Panc1 (cell line): ENCODE measurements around the gene ARFGAP2. TPM values are rescaled to one million over a fixed set of nuclear protein-coding genes. Genes with fewer than 3 reads are reported as not detected.

Experiments
- ATAC-seq: fragments of 200-7000 bp; cut with Tn5 transposase; 2 replicates; pipeline ENCODE4 v1.9.1; 2020; ENCODE audit warnings: mild to moderate bottlenecking, moderate library complexity
- BruUV-seq: library from RNA; stranded (reverse); fragments of 400-500 nt; replicated peaks from 2 replicates; lab custom pipeline; 2021; lab: Mats Ljungman, UMichigan
- CTCF ChIA-PET: fragments of 300-600 bp; sonication (Branson Sonifier 250); formaldehyde crosslinking; loops from one replicate; lab custom pipeline; 2022; ENCODE audit warnings: antibody characterized with exemption; lab: Charles Lee
- POLR2A ChIA-PET: fragments of 300-600 bp; sonication (Branson Sonifier 250); formaldehyde crosslinking; loops from one replicate; lab custom pipeline; 2022; ENCODE audit warnings: antibody characterized with exemption; lab: Charles Lee
- DNase-seq: peaks from one replicate; pipeline ENCODE4 v3.0.0-alpha.2; 2010; ENCODE audit warnings: low read depth, low spot score
- H3K27ac ChIP-seq: 2 replicates; pipeline ENCODE4 v1.5.1; 2011; ENCODE audit warnings: mild to moderate bottlenecking, low read length, inconsistent platforms
- H3K27me3 ChIP-seq: fragments of 200-500 bp; sonication (Bioruptor generic); 2 replicates; pipeline ENCODE4 v1.6.0; 2014; ENCODE audit warnings: low read length, inconsistent platforms; ENCODE audit not compliant: control insufficient read depth, insufficient read depth
- H3K36me3 ChIP-seq: fragments of 200-500 bp; sonication (Bioruptor generic); 2 replicates; pipeline ENCODE4 v1.5.1; 2014; ENCODE audit warnings: inconsistent platforms, mild to moderate bottlenecking, low read length, moderate library complexity; ENCODE audit not compliant: control insufficient read depth, insufficient read depth
- H3K4me1 ChIP-seq: 2 replicates; pipeline ENCODE4 v1.5.1; 2011; ENCODE audit warnings: inconsistent platforms, mild to moderate bottlenecking, low read length, moderate library complexity; ENCODE audit not compliant: control insufficient read depth, insufficient read depth
- H3K4me3 ChIP-seq, 2 experiments: 2 replicates each; pipeline ENCODE4 v1.5.1; 2011 to 2012; ENCODE audit warnings: low read depth in 2 of 2, low read length in 2 of 2, mild to moderate bottlenecking in 2 of 2, inconsistent platforms in 1 of 2, moderate library complexity in 1 of 2
- H3K9me3 ChIP-seq: fragments of 200-500 bp; sonication (Bioruptor generic); 2 replicates; pipeline ENCODE4 v1.5.1; 2014; ENCODE audit warnings: low read depth, mild to moderate bottlenecking, inconsistent platforms, low read length, moderate library complexity; ENCODE audit not compliant: control insufficient read depth, insufficient read depth
- POLR2AphosphoS5 ChIP-seq: IDR thresholded peaks from 2 replicates; pipeline ENCODE4 v1.6.1; 2012; ENCODE audit warnings: mild to moderate bottlenecking, low read depth, low read length, moderate library complexity
- SIN3A ChIP-seq: IDR thresholded peaks from 2 replicates; pipeline ENCODE4 v1.6.1; 2012; ENCODE audit warnings: low read depth, mild to moderate bottlenecking, low read length, moderate library complexity, borderline replicate concordance; ENCODE audit not compliant: insufficient read depth
- TCF7L2 ChIP-seq: IDR thresholded peaks from 2 replicates; pipeline ENCODE4 v1.6.1; 2011; ENCODE audit warnings: mild to moderate bottlenecking, low read depth, low read length, inconsistent platforms
- in situ Hi-C: cut with HindIII; loops from 2 replicates; pipeline ENCODE4 v1.10.0; 2016; ENCODE audit warnings: low sequenced_read_pairs, low pct_unique_long_range_greater_than_20kb
- intact Hi-C: fragments of 100-400 bp; cut with micrococcal nuclease; formaldehyde crosslinking; loops from one replicate; pipeline ENCODE4 v1.10.0; 2022; ENCODE audit not compliant: unreplicated experiment
- total RNA-seq: library from RNA; stranded (reverse); gene quantifications from one replicate; pipeline ENCODE4 v1.2.1, GENCODE V29; 2021; ENCODE audit not compliant: unreplicated experiment
- TF ChIP-seq, protein P1 (sequence below): fragments of 450-650 bp; IDR thresholded peaks from 2 replicates; pipeline ENCODE4 v1.5.1; 2017; ENCODE audit warnings: mild to moderate bottlenecking
- TF ChIP-seq, protein P2 (sequence below), 2 experiments: IDR thresholded peaks; 2 replicates each; pipeline ENCODE4 v1.6.1; 2011 to 2012; ENCODE audit warnings: low read depth in 2 of 2, control low read depth in 1 of 2, low read length in 1 of 2, mild to moderate bottlenecking in 1 of 2, moderate library complexity in 1 of 2; ENCODE audit not compliant: insufficient read depth in 1 of 2

Gene ARFGAP2
- total RNA-seq, 1 experiment from 2014 or later = 61.4 TPM

GRCh38 chr11:47178737-47179654, 2.3 kb upstream of the ARFGAP2 start:
- DNase-seq (no peak), ATAC-seq (no peak)
- ChIA-PET CTCF (interaction anchor here (0.5 to 1.6 kb wide), 7 partner anchors 14 to 260 kb away, joined by 3 to 6 read pairs (median 5); partner anchors contain the start of gene DDB2), POLR2A (interaction anchor here (0.5 to 0.8 kb wide), 4 partner anchors 13 to 65 kb away, joined by 3 to 14 read pairs (median 8); partner anchors contain the start of gene DDB2)
- no peak for TF ChIP-seq SIN3A
- no peak for TF ChIP-seq POLR2AphosphoS5
- no peak for TF ChIP-seq TCF7L2
- TF ChIP-seq, protein P1, sequence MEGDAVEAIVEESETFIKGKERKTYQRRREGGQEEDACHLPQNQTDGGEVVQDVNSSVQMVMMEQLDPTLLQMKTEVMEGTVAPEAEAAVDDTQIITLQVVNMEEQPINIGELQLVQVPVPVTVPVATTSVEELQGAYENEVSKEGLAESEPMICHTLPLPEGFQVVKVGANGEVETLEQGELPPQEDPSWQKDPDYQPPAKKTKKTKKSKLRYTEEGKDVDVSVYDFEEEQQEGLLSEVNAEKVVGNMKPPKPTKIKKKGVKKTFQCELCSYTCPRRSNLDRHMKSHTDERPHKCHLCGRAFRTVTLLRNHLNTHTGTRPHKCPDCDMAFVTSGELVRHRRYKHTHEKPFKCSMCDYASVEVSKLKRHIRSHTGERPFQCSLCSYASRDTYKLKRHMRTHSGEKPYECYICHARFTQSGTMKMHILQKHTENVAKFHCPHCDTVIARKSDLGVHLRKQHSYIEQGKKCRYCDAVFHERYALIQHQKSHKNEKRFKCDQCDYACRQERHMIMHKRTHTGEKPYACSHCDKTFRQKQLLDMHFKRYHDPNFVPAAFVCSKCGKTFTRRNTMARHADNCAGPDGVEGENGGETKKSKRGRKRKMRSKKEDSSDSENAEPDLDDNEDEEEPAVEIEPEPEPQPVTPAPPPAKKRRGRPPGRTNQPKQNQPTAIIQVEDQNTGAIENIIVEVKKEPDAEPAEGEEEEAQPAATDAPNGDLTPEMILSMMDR = no peak
- TF ChIP-seq, protein P2, sequence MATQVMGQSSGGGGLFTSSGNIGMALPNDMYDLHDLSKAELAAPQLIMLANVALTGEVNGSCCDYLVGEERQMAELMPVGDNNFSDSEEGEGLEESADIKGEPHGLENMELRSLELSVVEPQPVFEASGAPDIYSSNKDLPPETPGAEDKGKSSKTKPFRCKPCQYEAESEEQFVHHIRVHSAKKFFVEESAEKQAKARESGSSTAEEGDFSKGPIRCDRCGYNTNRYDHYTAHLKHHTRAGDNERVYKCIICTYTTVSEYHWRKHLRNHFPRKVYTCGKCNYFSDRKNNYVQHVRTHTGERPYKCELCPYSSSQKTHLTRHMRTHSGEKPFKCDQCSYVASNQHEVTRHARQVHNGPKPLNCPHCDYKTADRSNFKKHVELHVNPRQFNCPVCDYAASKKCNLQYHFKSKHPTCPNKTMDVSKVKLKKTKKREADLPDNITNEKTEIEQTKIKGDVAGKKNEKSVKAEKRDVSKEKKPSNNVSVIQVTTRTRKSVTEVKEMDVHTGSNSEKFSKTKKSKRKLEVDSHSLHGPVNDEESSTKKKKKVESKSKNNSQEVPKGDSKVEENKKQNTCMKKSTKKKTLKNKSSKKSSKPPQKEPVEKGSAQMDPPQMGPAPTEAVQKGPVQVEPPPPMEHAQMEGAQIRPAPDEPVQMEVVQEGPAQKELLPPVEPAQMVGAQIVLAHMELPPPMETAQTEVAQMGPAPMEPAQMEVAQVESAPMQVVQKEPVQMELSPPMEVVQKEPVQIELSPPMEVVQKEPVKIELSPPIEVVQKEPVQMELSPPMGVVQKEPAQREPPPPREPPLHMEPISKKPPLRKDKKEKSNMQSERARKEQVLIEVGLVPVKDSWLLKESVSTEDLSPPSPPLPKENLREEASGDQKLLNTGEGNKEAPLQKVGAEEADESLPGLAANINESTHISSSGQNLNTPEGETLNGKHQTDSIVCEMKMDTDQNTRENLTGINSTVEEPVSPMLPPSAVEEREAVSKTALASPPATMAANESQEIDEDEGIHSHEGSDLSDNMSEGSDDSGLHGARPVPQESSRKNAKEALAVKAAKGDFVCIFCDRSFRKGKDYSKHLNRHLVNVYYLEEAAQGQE (IDR thresholded peaks at IDR 0.05; ENCODE audit: insufficient read depth in 1 of 2, low read depth in 2 of 2, low read length in 1 of 2) = no peak
- H3K4me1 ChIP-seq = peaks cover 15% of the 10 kb centered on the region
- BruUV-seq = no TSS peak
- no peak overlapping the region for H3K4me3 ChIP-seq
- intact Hi-C loops (loop anchor here (10.0 kb wide), 2 partner anchors 76 to 176 kb away; partner anchors contain the start of genes MYBPC3 and NR1H3), in situ Hi-C loops (no loop called here)
- peaks cover 2% of the 10 kb centered on the region for H3K36me3 ChIP-seq
- H3K9me3 ChIP-seq = no peaks in the 10 kb centered on the region
- H3K27me3 ChIP-seq = no peaks in the 10 kb centered on the region
- H3K27ac ChIP-seq = no peak overlapping the region

DNA sequence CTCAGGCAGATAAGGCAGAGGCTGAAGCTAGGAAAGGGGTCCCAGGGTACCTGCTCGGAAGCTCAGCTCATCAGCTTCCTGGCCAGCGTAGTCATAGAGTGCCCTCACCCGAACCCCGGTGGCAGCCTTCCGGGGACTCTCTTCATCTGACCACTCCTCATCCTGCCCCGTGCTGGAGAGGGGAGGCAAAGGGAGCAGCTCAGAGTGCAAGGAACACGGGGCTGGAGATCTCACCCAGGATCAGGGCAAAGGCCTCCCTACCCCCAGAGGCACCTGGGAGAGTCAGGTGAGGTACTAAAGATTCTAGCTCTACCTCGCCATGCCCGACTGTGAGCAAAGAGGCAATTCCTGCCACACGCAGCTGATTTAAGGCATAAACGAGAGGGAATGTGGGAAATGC, 1.6 kb upstream of the ARFGAP2 start:
- no peak for TF ChIP-seq TCF7L2
- TF ChIP-seq POLR2AphosphoS5 = no peak
- TF ChIP-seq SIN3A = no peak
- TF ChIP-seq, protein P1 = no peak
- TF ChIP-seq, protein P2 (IDR thresholded peaks at IDR 0.05; ENCODE audit: insufficient read depth in 1 of 2, low read depth in 2 of 2, low read length in 1 of 2) = no peak

More for the DNA sequence above, 1.6 kb upstream of the ARFGAP2 start:
- H3K4me1 ChIP-seq = peaks cover 14% of the 10 kb centered on the region
- peaks cover 2% of the 10 kb centered on the region for H3K36me3 ChIP-seq
- in situ Hi-C loops = no loop called here
- H3K27me3 ChIP-seq = no peaks in the 10 kb centered on the region
- H3K9me3 ChIP-seq = no peaks in the 10 kb centered on the region
- no peak overlapping the region; the same call in 1 of the 2 replicates for H3K27ac ChIP-seq
- CTCF ChIA-PET = interaction anchor here (0.5 to 1.6 kb wide), 6 partner anchors 8 to 261 kb away, joined by 3 to 5 read pairs (median 4); partner anchors contain the start of gene PACSIN3
- no peak overlapping the region for H3K4me3 ChIP-seq
- ATAC-seq (no peak), DNase-seq (no peak)
- intact Hi-C loops = loop anchor here (10.0 kb wide), 2 partner anchors 76 to 176 kb away; partner anchors contain the start of genes MYBPC3 and NR1H3
- POLR2A ChIA-PET = interaction anchor here (0.5 to 0.6 kb wide), 2 partner anchors 13 to 66 kb away, joined by 3 to 14 read pairs; no protein-coding TSS in a partner anchor
- BruUV-seq = no TSS peak
